HepG2 (cell line): Measurements from ENCODE around the gene MASTL. TPM values are rescaled to one million over a fixed set of nuclear protein-coding genes. Genes with fewer than 3 reads are reported as not detected.

ENCODE experiments used
- ARID5B ChIP-seq: IDR thresholded peaks from 2 replicates; pipeline ENCODE4 v1.4.0; 2020; ENCODE audit warnings: mild to moderate bottlenecking, missing genetic modification reagents
- ATF6 ChIP-seq: sonication (generic); formaldehyde crosslinking; conservative IDR thresholded peaks from 2 replicates; pipeline ENCODE4 v1.4.0; 2020; ENCODE audit warnings: missing genetic modification reagents
- CCAR2 ChIP-seq: fragments of 200-400 bp; formaldehyde crosslinking; optimal IDR thresholded peaks from 2 replicates; pipeline ENCODE3; 2018; ENCODE audit warnings: low read depth, mild to moderate bottlenecking, low read length, moderate library complexity
- CREB3 ChIP-seq: sonication (generic); formaldehyde crosslinking; IDR thresholded peaks from 2 replicates; pipeline ENCODE4 v1.5.0; 2020; ENCODE audit warnings: missing genetic modification reagents
- ELF3 ChIP-seq: IDR thresholded peaks from 2 replicates; pipeline ENCODE4 v1.6.1; 2016; ENCODE audit warnings: missing genetic modification reagents, missing compliant biosample characterization
- ESRRA ChIP-seq: sonication (generic); formaldehyde crosslinking; IDR thresholded peaks from 2 replicates; pipeline ENCODE4 v1.5.1; 2020; ENCODE audit warnings: mild to moderate bottlenecking, low read depth, missing genetic modification reagents
- GATAD1 ChIP-seq: IDR thresholded peaks from 2 replicates; pipeline ENCODE4 v1.6.1; 2016; ENCODE audit warnings: missing genetic modification reagents, missing compliant biosample characterization
- HNRNPH1 ChIP-seq: fragments of 200-400 bp; formaldehyde crosslinking; optimal IDR thresholded peaks from 2 replicates; pipeline ENCODE3; 2017; ENCODE audit warnings: mild to moderate bottlenecking, low read depth, low read length
- HNRNPLL ChIP-seq: fragments of 200-400 bp; formaldehyde crosslinking; IDR thresholded peaks from 2 replicates; pipeline ENCODE4 v1.6.1; 2017; ENCODE audit warnings: mild to moderate bottlenecking, low read depth, low read length; ENCODE audit not compliant: poor library complexity, severe bottlenecking
- MIER2 ChIP-seq: IDR thresholded peaks from 2 replicates; pipeline ENCODE4 v1.6.1; 2016; ENCODE audit warnings: missing biosample characterization, missing genetic modification reagents
- NFATC3 ChIP-seq: sonication (generic); formaldehyde crosslinking; IDR thresholded peaks from 2 replicates; pipeline ENCODE4 v1.5.1; 2020; ENCODE audit warnings: mild to moderate bottlenecking, missing genetic modification reagents
- NKX3-1 ChIP-seq: sonication (generic); formaldehyde crosslinking; IDR thresholded peaks from 2 replicates; pipeline ENCODE4 v1.5.0; 2020; ENCODE audit warnings: missing genetic modification reagents
- NR2F2 ChIP-seq: IDR thresholded peaks from 2 replicates; pipeline ENCODE4 v1.6.1; 2012; ENCODE audit warnings: low read depth, inconsistent platforms, borderline replicate concordance
- PRMT3 ChIP-seq: sonication (generic); formaldehyde crosslinking; IDR thresholded peaks from 2 replicates; pipeline ENCODE4 v1.8.1; 2022; ENCODE audit warnings: low read depth, mild to moderate bottlenecking, moderate library complexity, missing genetic modification reagents, borderline replicate concordance
- SIX4 ChIP-seq: sonication (generic); formaldehyde crosslinking; IDR thresholded peaks from 2 replicates; pipeline ENCODE4 v1.4.0; 2020; ENCODE audit warnings: missing genetic modification reagents
- TBP ChIP-seq: sonication (generic); formaldehyde crosslinking; IDR thresholded peaks from 2 replicates; pipeline ENCODE4 v1.5.0; 2020; ENCODE audit warnings: missing genetic modification reagents
- ZBTB7B ChIP-seq: sonication (generic); formaldehyde crosslinking; IDR thresholded peaks from 2 replicates; pipeline ENCODE4 v1.4.0; 2020; ENCODE audit warnings: missing genetic modification reagents
- ZNF160 ChIP-seq: sonication (generic); formaldehyde crosslinking; IDR thresholded peaks from 2 replicates; pipeline ENCODE4 v1.8.0; 2022; ENCODE audit warnings: mild to moderate bottlenecking, inconsistent platforms, missing genetic modification reagents
- ZNF329 ChIP-seq: sonication (generic); formaldehyde crosslinking; IDR thresholded peaks from 2 replicates; pipeline ENCODE4 v1.9.0; 2021; ENCODE audit warnings: low read depth, mild to moderate bottlenecking, missing genetic modification reagents
- ZNF34 ChIP-seq: sonication (generic); formaldehyde crosslinking; IDR thresholded peaks from 2 replicates; pipeline ENCODE4 v1.4.0; 2020; ENCODE audit warnings: mild to moderate bottlenecking, missing genetic modification reagents, borderline replicate concordance
- ZNF569 ChIP-seq: sonication (generic); formaldehyde crosslinking; IDR thresholded peaks from 2 replicates; pipeline ENCODE4 v1.5.0; 2020; ENCODE audit warnings: mild to moderate bottlenecking, missing genetic modification reagents, moderate library complexity, borderline replicate concordance
- ZNF768 ChIP-seq: sonication (generic); formaldehyde crosslinking; IDR thresholded peaks from 2 replicates; pipeline ENCODE4 v1.4.0; 2020; ENCODE audit warnings: missing genetic modification reagents
- ZNF776 ChIP-seq: sonication (generic); formaldehyde crosslinking; IDR thresholded peaks from 2 replicates; pipeline ENCODE4 v1.4.0; 2020; ENCODE audit warnings: mild to moderate bottlenecking, missing genetic modification reagents
- polyA plus RNA-seq, 8 experiments: library from polyadenylated mRNA; depleted of rRNA in 3 of 8; stranded (reverse) in 7 of 8; unstranded in 1 of 8; fragments of >200 nt; fragmentation: Illumina TruSeq in 4 of 8; extraction: Trizol in 4 of 8; gene quantifications; 2 replicates each; pipeline versions ENCODE4 v1.2.1 to v1.2.3, GENCODE V29; 2011 to 2016; ENCODE audit warnings: low read depth in 4 of 8, missing spikeins in 1 of 8, mixed read lengths in 1 of 8; ENCODE audit not compliant: insufficient read depth in 1 of 8
- total RNA-seq, 5 experiments: library from RNA; depleted of rRNA; stranded (reverse); fragments of >200 nt; fragmentation: Illumina TruSeq; extraction: Trizol; gene quantifications; 2 replicates each; pipeline ENCODE4 v1.2.3, GENCODE V29; 2016; ENCODE audit warnings: low read depth in 1 of 5

Gene MASTL
- total and polyA plus RNA-seq, 2 of the 13 experiments (the other 11 are each of a cell fraction or from before 2014, with no cell fraction given): 6.0 to 18.0 TPM

GRCh38 chr10:27155066-27155754 is at the start of gene MASTL (continued):
- TF ChIP-seq HNRNPLL (peak; percentile 90), MIER2 (CRISPR knock-in tag) (no peak), ATF6 (CRISPR knock-in tag) (no peak), NFATC3 (CRISPR knock-in tag) (no peak), ZNF569 (CRISPR knock-in tag) (0 out of 2 replicates have a peak, but pooled peaks have one; percentile 9), ZNF776 (CRISPR knock-in tag) (no peak), ELF3 (CRISPR knock-in tag) (peak; percentile 65), PRMT3 (no peak), ZNF768 (CRISPR knock-in tag) (peak; percentile 24; the same call in 1 of the 2 replicates), ZNF34 (CRISPR knock-in tag) (no peak), SIX4 (CRISPR knock-in tag) (peak; percentile 38; the same call in 1 of the 2 replicates), ZNF329 (CRISPR knock-in tag) (no peak), ZNF160 (CRISPR knock-in tag) (no peak), GATAD1 (CRISPR knock-in tag) (peak; percentile 96), CCAR2 (no peak), HNRNPH1 (no peak), ESRRA (CRISPR knock-in tag) (no peak), ARID5B (CRISPR knock-in tag) (peak; percentile 48; the same call in 1 of the 2 replicates), NKX3-1 (CRISPR knock-in tag) (no peak), NR2F2 (no peak), ZBTB7B (peak; percentile 59), TBP (no peak), CREB3 (no peak)
